HG02759 (cell line): Measurements from ENCODE around the gene SIGLEC12.

Experiments used
- ATAC-seq: cut with Tn5 transposase; IDR thresholded peaks from one replicate; pipeline ENCODE4 v1.9.1; 2021; ENCODE audit warnings: mild to moderate bottlenecking, moderate library complexity; ENCODE audit not compliant: unreplicated experiment

SIGLEC12 gene

DNA sequence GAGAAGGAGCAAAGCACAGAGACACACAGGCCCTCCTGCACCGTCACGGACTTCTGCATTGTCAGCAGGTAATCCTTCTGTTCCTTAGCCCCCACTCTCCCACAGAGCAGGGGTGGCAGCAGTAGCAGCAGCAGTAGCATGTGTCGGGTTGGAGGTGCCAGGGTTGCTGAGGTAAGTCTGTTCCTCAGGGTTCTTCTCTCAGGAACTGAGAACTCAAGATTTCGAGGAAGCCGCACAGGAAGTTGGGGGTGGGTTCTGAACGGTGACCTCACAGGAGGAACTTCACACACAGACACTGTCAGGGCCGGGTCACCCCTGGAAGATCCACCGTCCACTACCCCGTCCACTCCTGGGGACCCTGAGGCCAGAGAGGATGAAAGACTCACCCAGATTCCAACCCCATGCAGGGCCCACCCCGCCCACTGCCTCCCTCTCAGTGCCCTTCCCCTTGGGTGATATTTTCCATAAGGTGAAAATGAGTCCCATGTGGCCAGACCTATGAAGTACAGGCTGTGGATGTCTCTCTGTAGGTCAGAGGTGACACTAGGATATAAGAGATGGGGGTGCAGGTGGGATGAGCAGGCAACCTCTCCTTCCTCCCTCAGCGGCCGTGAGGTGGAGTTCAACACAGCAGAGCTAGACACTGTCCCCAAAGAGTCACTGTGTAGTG, at the start of gene SIGLEC12:
Gene SIGLEC12 (minus strand): TSS at position 207 of the 670 bp plus-strand sequence. CDS start 67 bp downstream, at position 140.
- no peak for ATAC-seq

DNA sequence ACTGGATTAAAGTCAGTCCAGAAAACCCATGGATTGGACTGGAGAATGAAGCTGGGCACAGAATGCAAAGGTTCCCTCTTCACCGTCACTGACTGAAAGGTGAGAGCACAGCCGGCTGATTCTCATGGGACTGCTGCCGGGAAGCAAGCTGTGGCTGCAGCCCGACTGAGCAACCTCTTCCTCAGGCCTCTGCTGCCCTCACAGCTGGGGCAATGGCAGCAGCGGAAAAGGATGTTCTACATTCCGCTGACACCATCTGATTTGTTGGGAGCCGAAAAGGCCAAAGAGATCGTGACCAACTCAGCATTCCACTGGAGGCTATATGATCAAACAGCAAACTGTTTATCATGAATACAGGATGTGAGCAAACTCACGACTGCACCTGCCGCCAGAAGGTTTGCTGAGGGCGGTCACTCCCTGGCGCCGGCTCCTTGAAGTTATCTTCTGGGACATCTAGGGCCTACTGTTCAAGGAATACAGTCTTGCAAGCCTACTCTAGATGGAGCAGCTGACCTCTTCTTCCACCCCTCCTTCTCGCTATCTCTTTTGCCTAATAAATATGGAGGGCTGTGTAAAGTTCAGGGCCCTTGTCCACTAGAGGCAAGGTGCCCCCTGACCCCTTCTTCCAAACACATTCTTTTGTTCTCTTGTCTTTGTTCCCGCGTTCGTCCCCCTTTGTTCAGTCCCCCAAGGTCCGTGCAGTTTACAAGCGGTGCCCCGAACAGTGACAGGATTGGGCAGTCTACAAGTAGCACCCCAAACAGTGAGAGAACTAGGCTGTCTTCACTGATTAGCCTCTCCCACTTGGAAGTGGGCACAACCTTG, 49.5 kb upstream of the SIGLEC12 start:
- no peak for ATAC-seq

DNA sequence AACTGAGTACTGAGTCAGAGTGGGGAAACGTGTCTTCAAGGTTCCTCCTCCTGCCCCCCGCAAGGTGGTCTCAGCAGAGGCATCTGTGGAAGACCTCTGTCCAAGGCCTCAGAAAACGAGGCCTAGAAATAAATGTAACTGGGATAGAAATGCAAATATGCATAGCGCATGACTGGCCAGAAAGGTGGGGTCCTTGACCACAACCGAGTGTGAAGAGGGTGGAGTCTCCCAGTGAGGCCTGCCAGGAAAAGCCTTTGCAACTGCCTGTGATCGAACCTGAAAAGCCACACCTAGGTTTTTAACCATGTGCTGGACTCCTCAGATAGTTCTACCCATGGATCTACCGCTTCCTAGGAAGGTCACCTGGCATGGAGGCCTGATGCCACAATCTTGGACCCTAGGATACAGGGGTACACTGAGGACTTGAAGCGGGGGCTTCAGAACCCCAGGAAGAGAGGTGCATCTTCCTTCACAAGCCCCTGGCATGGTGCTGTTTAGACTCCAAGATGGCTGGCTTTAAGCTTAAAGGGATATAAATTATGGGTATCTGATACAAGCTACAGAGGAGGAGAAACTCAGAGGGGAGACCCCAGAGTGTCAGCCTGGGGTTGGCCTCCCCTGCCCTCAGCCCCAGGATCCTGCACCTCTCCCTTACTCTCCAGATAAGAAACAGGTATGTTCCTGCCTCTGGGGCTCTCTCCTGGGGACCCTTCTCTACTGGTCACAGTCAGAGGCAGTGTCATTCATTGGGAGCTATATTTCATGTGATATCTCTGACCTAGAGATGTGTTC, 48.1 kb upstream of the SIGLEC12 start:
- no peak for ATAC-seq

DNA sequence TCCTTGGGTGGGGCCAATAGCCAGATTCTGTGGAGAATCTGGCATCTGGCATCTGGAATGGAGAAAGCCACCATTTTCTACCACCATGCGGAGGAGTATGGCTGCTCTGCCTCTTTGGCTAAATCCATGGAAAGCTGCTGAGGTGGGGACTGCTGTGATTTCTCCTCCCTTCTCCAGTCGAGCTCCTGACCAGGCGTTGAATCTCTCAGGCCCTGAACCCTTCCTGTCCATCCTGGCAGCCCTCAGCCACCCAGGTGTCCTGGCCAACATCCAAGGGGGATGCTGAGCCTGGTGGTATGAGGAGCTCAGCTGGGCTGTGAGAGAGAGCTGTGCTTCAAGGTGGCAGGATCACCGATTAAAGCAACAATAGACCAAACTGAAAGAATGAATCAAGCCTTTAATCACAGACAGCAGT, 47.3 kb upstream of the SIGLEC12 start:
- ATAC-seq, result no peak

DNA sequence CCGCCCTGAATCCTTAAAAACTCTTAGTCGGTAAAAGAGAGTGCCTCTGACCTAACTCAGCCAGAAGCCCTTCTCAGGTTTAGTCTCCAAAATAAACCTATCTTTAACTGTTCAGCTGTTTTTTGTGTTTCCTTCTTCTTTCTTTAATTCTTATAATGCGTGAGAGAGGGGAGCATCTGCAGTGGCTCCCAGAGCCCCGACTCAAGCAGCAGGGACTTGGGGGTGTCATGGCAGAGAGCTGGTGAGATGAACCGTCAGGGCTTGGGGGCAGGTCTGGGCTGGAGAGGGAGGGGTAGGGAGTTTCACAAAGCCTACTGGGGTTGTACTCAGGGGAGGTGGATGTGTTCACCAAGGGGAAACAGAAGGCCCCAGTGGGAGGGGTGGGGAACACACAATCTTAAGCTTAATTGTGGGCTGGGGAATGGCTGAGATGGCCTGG, 46.6 kb upstream of the SIGLEC12 start:
- no peak for ATAC-seq

DNA sequence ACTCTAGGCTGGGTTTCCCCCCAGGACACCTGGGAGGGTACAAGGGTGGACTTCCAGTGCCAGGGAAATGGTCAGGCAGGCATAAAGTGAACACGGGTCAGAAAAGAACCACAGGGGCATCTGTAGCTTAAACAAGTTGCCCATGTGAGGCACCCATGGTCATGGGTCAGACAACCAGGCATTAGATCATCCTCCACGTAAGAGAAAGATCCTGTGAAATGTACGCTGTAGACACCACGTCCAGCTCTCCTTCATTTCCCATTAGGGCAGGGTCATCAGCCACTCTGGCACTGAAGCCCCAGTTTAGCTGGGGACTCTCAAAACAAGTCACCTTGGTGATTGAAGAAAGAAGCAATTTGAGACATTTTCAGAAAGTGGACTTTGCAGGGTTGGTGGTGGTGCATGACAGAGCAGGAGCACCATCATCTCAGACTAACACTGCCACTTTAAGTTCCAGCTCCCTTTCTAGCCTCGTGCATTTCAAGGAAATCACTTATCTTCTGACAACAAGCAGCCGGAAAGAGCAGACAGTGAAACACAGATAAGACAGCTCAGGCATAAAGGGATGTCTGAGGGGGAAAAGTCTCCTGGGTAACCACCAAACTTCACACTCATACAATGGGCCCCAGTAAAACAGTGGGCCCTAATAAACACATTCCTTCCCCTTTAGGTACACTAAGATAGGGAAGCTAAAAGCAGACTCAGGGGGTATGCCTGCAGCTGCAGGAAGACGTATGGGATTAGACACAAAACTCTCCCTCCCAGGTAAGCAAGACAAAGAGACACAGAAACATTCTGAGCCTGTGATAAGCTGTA, 46.0 kb upstream of the SIGLEC12 start:
- ATAC-seq, result no peak

DNA sequence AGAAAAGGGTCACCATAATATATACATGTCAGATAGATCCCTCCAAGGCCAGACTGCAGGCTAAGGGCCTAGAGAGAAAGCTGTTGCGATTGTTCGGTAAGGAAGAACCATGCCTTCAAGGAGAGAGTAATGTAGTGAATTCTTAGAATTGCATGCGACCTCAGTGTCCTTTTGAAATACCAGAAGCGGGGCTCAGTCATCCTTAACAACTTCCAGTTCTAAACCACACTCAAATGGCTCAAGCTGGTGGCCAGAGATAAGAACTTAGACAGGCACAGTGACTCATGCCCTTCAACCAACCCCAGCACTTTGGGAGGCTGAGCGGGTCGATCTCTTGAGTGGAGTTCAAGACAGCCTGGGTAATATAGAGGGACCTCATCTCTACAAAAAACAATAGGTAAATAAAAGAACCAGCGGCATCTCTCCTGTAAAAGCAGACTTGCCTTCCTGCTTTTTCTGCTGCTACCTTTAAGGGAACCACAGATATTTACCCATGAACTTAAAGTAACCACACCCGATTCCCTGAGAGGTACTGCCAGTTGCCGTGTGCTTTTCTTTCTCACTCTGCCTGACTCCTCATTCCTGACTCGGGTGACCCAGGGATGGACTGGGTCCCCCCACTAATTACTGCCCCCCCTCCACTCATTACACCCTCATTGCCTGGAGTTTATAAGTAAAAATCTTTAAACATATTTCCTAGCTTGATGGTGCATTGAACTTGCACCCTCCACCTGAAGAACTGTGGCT, 45.2 kb upstream of the SIGLEC12 start:
- ATAC-seq, result no peak

DNA sequence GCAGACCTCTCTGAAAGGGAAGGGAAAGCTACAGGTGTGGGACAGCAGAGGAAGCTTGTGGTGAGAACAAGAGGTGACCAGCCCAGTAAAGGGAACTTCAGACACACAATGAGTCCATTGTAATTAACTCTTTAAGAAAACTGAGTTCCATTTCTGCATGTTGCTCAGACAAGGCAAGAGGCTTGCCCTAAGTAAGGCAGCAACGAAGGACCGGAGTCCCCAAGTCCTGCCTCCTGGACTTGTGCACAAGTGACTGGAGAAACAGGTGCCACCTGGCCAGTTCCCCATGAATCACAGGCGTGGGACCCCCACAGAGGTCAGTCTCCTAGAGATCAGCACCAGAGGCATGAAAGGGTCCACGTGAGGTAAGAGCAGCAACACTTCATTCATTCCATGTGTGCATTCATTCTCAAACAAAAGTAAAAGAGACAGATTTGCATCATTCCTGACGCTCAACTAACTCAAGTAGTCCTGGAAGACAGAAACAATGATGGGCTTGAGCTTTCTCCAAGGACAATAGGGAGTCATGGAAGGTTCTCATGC, 44.6 kb upstream of the SIGLEC12 start:
- ATAC-seq, result no peak

DNA sequence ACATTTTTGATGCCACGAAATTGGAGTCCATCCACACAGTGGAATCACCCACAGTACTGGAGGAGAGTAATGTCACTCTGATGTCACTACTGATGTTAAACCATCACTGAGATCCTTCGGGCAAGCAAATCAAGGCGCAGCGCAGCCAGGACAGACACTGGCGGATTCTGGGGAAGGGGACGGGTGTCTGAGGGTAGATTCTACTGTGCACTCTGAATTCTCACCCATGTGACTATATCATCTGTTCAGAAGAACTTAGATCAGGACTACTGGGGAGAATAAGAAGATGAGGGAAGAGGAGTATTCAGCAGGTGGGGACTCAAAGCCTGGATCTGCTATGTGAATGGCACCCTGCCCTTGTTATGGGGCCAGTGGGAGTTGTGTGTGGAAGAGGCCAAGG, 42.4 kb upstream of the SIGLEC12 start:
- ATAC-seq, result no peak

DNA sequence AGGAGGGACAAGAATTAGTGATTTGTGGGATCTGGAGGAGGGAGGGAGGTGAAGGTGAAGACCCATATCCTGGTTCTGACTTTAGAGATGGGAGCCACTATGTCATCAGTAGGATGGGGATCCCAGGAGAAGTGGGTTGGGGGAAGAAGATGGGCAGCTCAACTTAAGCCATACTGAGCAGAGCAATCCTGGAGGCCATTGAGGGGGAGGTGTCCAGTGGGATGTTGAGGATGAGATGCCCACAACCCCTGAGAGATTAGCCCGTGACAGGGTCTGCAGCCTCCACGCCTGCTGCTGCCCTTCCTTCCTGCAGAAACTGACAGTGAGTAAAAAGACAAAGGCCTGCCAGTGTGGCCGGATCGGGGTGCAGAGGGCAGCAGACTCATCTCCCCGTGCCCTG, 41.1 kb upstream of the SIGLEC12 start:
- no peak for ATAC-seq

DNA sequence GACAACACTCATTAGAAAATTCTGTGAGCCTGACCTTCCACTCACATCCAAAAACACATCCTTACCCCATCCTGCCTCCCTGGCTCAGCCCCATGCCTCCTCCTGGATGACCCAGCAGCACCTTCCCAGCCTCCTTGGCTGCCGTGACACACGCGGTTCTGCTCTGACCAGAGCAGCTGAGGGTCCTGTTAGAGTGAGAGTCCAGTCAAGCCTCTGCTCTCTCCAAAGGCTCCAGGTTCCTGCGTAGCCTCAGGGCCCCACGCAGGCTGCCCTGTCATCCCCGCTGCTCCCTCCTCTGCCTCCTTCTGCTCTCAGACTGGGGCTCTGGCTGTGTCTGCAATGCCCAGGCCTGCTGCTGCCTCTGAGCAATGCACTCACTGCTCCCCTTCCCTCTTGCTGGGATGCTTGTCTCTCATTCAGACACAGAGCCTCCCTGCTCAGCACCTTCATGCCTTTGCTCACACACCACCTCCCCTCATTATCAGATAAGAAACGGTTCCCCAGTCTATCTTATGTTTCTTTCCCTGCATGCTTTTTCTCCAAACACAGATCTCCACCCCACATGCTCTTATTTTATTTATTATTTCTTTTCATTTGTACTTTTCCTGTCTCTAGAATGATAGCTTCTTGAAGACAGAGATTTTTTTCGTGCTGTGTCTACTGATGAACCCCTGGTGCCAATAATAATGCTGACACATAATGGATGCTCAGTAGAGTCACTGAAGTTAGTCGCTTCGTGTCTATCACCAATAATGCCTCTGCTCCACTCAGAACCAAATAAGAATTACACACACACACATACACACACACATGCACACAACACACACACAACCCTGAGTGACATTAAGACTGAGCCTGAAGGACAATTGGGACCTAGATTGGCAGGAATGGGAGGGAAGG, 40.1 kb upstream of the SIGLEC12 start:
- no peak for ATAC-seq

DNA sequence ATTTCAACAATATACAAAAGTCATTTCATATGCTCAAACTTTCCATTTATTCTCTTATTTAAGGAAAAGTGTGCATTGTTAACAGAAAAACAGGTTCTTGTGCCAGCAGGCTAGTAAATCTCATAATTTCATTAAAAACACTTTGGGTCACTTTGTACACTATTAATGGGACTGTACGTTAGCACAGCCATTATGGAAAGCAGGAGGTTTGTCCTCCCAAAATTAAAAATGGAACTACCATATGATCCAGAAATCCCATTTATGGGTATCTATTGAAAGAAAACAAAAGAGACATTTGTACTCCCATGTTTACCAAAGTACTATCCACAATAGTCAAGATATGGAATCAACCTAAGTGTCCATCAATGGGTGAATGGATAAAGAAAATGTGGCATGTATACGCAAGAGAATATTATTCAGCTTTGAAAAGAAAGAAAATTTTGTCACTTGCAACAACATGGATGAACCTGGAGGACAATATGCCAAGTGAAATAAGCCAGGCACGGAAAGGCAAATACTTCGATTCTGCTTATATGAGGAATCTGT, 38.3 kb upstream of the SIGLEC12 start:
- ATAC-seq, result no peak

DNA sequence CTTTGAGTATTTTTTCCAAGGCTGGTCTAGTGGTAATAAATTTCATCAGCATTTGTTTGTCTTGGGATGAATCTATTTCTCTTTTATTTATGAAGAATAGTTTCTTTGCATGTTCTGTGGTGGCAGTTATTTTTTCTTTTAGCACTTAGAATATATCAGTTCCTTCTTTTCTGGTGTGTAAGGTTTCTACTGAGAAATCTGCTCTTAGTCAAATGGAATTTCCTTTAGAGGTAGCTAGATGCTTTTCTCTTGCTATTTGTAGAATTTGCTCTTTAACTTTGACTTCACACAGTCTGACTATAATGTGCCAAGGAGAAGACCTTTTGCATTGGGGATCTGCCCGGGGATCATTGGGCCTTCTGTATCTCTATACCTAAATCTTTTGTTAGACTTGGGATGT, 33.9 kb upstream of the SIGLEC12 start:
- no peak for ATAC-seq

DNA sequence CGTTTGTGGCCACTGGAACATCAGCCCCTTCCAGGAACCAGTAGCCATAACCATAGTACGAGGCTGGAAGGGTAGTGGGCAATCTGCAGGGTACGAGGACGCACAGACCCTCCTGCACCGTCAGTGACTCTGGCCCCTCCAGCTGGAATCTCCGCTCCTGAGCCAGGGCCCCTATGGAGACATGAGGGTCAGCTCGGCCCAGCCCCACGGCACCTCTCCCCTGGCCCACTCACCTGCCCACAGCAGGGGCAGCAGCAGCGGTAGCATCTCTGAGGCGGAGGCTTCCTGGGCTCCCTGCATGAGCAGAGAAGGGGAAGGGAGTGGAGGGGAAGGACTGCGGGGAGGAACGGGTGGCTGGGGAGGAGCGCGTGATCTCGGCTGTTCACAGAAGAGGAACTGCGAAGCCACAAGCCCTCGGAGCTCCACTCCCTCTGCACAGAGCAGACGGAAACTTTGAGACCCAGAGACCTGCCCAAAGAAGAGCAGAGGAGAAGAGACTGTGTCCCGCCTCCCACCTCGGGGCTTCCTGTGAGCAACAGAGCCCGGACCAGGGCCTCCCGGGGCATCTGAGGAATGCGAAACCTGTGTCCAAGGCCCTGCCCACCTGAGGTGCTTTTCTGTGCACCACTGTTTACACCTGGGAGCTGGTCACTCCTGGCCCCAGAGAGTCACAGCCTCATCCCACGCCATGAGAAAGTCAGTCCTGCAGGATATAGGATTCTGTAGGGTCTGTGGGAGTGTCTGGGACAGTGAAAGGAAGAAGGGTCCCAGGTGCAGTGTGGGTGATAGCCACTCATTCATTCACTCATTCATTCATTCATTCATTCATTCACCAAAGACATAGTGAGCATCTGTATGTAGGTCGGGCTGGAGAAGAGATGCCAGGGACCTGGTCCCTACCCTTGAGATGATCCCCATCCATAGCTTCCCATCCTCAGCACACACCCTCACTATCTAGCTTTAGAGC, 30.0 kb upstream of the SIGLEC12 start, which contains the start of gene SIGLEC6:
Gene SIGLEC6 (minus strand): TSS at position 322 of the 967 bp plus-strand sequence. CDS start 22 bp downstream, at position 300.
- ATAC-seq, result peak; percentile 80

DNA sequence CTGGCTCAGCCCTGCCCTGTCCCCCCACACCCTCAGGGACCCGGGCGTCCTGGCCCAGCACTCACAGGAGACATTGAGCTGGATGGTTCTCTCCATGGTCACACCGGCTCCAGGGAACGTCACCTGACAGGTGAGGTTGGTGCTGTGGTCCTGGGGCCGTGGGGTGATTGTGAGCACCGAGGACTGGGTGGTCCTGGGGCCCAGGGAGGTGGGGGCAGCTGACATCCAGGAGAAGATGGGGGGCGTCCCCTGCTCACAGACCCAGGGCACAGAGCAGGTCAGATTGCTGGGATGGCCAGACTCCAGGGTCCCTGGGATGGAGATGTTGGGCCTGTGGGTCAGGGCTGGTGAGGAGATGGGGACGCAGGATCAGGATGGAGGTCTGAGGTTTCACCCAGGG, 29.0 kb upstream of the SIGLEC12 start:
- ATAC-seq, result no peak

DNA sequence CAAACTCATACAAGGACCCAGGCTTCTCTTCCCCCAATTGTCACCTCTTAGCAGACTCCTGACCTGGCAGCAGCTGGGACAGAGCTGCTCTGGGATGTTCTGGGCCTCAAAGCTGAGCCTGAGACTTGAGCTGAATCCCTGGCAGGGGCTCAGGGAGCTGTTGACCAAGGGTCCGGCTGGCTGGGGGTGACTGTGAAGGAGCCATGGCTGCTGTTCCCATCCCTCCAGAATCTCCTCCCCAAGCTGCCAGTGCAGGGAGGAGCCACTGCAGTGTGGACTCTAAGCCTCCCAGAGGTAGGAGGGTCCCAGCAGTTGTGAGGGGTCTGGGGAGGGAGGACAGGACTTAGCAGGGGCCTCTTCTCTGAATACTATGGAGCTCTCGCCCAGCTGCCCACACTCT, 27.7 kb upstream of the SIGLEC12 start:
- ATAC-seq, result no peak

DNA sequence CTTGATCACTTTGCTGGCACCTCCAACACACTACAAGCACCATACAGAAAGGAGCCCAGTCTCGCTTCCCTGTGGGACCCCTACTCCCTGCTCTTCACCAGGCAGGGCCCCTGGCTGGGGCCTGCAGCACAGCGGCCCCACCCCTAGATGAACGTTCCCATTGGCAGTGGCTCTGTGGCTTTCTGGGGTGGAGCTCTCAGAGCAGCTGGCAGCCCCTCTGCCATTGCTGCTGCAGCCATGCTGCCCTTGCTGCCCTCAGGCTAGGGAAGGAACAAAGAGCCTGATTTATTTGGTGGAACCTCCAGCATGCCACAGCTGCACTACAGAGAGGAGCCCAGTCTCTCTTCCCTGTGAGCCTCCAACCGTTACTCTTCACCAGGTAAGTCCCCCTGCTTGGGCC, 24.1 kb upstream of the SIGLEC12 start:
- no peak for ATAC-seq
